Endodermal cell (in vitro differentiated cells): ENCODE data around the gene TMEM186. TPM values are rescaled to one million over a fixed set of nuclear protein-coding genes. Genes with fewer than 3 reads are reported as not detected.

Source experiments
- DNase-seq: peaks from one replicate; pipeline ENCODE4 v3.0.0-alpha.2; 2017
- H3K27ac ChIP-seq: 2 replicates; pipeline ENCODE4 v1.5.1; 2013; ENCODE audit warnings: mild to moderate bottlenecking, low read depth, low read length, moderate library complexity
- H3K27me3 ChIP-seq: 2 replicates; pipeline ENCODE4 v1.6.1; 2013; ENCODE audit warnings: mild to moderate bottlenecking, low read length, moderate library complexity; ENCODE audit not compliant: insufficient read depth, control insufficient read depth, poor library complexity, severe bottlenecking
- H3K36me3 ChIP-seq: 2 replicates; pipeline ENCODE4 v1.7.0; 2013; ENCODE audit warnings: mild to moderate bottlenecking, low read length, moderate library complexity; ENCODE audit not compliant: control insufficient read depth, insufficient read depth
- H3K4me1 ChIP-seq: one replicate; pipeline ENCODE4 v1.7.0; 2013; ENCODE audit warnings: low read length; ENCODE audit not compliant: control insufficient read depth, insufficient read depth
- H3K4me3 ChIP-seq: 2 replicates; pipeline ENCODE4 v1.5.1; 2013; ENCODE audit warnings: mild to moderate bottlenecking, low read length, moderate library complexity
- H3K9ac ChIP-seq: 2 replicates; pipeline ENCODE4 v1.6.1; 2013; ENCODE audit warnings: mild to moderate bottlenecking, low read length, moderate library complexity; ENCODE audit not compliant: poor library complexity, severe bottlenecking; ENCODE audit errors: extremely low read depth
- H3K9me3 ChIP-seq: 2 replicates; pipeline ENCODE4 v1.6.1; 2013; ENCODE audit warnings: mild to moderate bottlenecking, low read length, moderate library complexity; ENCODE audit not compliant: control insufficient read depth
- H3K27ac Mint-ChIP-seq: 2 replicates; pipeline ENCODE4 v1.8.0; 2020; ENCODE audit warnings: mixed read lengths
- H3K27me3 Mint-ChIP-seq: 2 replicates; pipeline ENCODE4 v1.8.0; 2021; ENCODE audit warnings: mild to moderate bottlenecking, mixed read lengths; ENCODE audit not compliant: insufficient read depth
- H3K36me3 Mint-ChIP-seq: 2 replicates; pipeline ENCODE4 v1.8.0; 2020; ENCODE audit warnings: low read depth, mixed read lengths
- H3K4me1 Mint-ChIP-seq: 2 replicates; pipeline ENCODE4 v1.8.0; 2020; ENCODE audit warnings: mixed read lengths
- H3K4me3 Mint-ChIP-seq: 2 replicates; pipeline ENCODE4 v1.8.0; 2020; ENCODE audit warnings: mild to moderate bottlenecking, moderate library complexity, mixed read lengths
- H3K9me3 Mint-ChIP-seq: 2 replicates; pipeline ENCODE4 v1.8.0; 2020; ENCODE audit warnings: mild to moderate bottlenecking, mixed read lengths
- CTCF ChIP-seq: fragments of 200-600 bp; sonication (generic); conservative IDR thresholded peaks from 2 replicates; pipeline ENCODE4 v1.5.0; 2021; ENCODE audit warnings: antibody characterized with exemption, mild to moderate bottlenecking
- WGBS, 2 experiments: methylation state at CpG; one replicate each; pipeline versions ENCODE4 v1.1.5 to v1.1.7; 2013; ENCODE audit warnings: missing lambda C conversion rate in 2 of 2, mixed read lengths in 1 of 2; ENCODE audit not compliant: insufficient coverage in 1 of 2, insufficient read length in 1 of 2; 5-methylcytosine and 5-hydroxymethylcytosine counted together
- total RNA-seq, 2 donors: library from RNA; stranded (reverse); fragmentation: NEBNext Ultra II Directional in 1 of 2; extraction: Animal tissue kit (Norgen Biotek cat#: 25700) in 1 of 2; gene quantifications; 2 replicates in 1 of 2; 3 replicates in 1 of 2; pipeline ENCODE4 v1.2.1, GENCODE V29; 2021

Gene TMEM186
- total RNA-seq, 2 donors from 2014 or later, result 10.9 to 14.0 TPM

- no peak for TF ChIP-seq CTCF
- 87 to 88% methylated on average over 6 of the region's 6 CpGs for WGBS, 2 experiments
- peaks cover 15% of the 10 kb centered on the region for H3K4me1 Mint-ChIP-seq
These were observed 14.8 kb downstream of the TMEM186 start for GRCh38 chr16:8782673-8783072.

GRCh38 chr16:8781797-8782196 lies 15.6 kb downstream of the TMEM186 start:
- H3K27ac Mint-ChIP-seq, result no peak overlapping the region
- Histone ChIP-seq H3K4me1 (no peaks in the 10 kb centered on the region), H3K36me3 (no peaks in the 10 kb centered on the region), H3K27ac (no peak overlapping the region), H3K9me3 (no peaks in the 10 kb centered on the region), H3K27me3 (no peaks in the 10 kb centered on the region), H3K9ac (no peak overlapping the region), H3K4me3 (no peak overlapping the region)
- H3K4me3 Mint-ChIP-seq, result no peak overlapping the region
- peaks cover 8% of the 10 kb centered on the region for H3K36me3 Mint-ChIP-seq
- peaks cover 26% of the 10 kb centered on the region for H3K27me3 Mint-ChIP-seq
- no peak for TF ChIP-seq CTCF
- peaks cover 3% of the 10 kb centered on the region for H3K9me3 Mint-ChIP-seq
- no peak for DNase-seq
- peaks cover 15% of the 10 kb centered on the region for H3K4me1 Mint-ChIP-seq
- WGBS, 2 experiments, result 90 to 91% methylated on average over 5 to 8 of the region's 8 CpGs

More at GRCh38 chr16:8782673-8783072, 14.8 kb downstream of the TMEM186 start:
- no peak overlapping the region for H3K4me3 ChIP-seq
- H3K4me1 ChIP-seq, result no peaks in the 10 kb centered on the region
- H3K9ac ChIP-seq, result no peak overlapping the region
- Mint-ChIP-seq H3K27me3 (peaks cover 26% of the 10 kb centered on the region), H3K27ac (no peak overlapping the region), H3K4me3 (no peak overlapping the region), H3K9me3 (no peaks in the 10 kb centered on the region), H3K36me3 (peaks cover 3% of the 10 kb centered on the region)
- no peaks in the 10 kb centered on the region for H3K36me3 ChIP-seq
- H3K27ac ChIP-seq, result no peak overlapping the region
- DNase-seq, result no peak
- H3K9me3 ChIP-seq, result no peaks in the 10 kb centered on the region
- H3K27me3 ChIP-seq, result no peaks in the 10 kb centered on the region

DNA sequence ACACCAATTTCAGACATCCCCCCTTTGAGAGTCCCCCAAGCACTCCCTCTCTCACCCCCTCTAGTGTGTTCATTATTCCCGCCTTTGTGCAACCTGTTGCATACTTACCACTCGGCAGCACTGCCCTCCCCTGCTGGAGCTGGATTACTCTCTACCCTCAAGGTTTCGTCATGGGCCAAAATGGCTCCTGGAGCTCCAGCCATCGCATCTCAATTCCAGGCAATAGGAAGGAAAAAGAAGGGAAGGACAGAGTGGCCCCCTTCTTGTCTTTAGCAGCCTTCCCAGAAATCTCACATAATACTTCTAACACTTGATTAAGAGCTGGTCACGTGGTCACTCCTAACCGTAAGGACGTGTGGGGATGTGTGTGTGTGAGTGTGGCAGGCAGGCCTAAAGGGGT lies 20.2 kb downstream of the TMEM186 start:
- 96 to 100% methylated on average over 2 to 6 of the region's 7 CpGs for WGBS, 2 experiments
- H3K4me3 ChIP-seq, result no peak overlapping the region
- Mint-ChIP-seq H3K27me3 (peaks cover 21% of the 10 kb centered on the region), H3K4me1 (no peaks in the 10 kb centered on the region), H3K4me3 (no peak overlapping the region), H3K27ac (no peak overlapping the region), H3K9me3 (peaks cover 3% of the 10 kb centered on the region), H3K36me3 (peaks cover 13% of the 10 kb centered on the region)
- no peak for DNase-seq
- H3K9ac ChIP-seq, result no peak overlapping the region
- no peaks in the 10 kb centered on the region for H3K9me3 ChIP-seq
- H3K27me3 ChIP-seq, result no peaks in the 10 kb centered on the region
- no peak for TF ChIP-seq CTCF
- H3K27ac ChIP-seq, result no peak overlapping the region
- H3K4me1 ChIP-seq, result no peaks in the 10 kb centered on the region
- no peaks in the 10 kb centered on the region for H3K36me3 ChIP-seq
